Hepatocyte (in vitro differentiated cells): ENCODE data around the gene TCF4.

ENCODE experiments used
- CTCF ChIP-seq: fragments of 200-600 bp; sonication (generic); IDR thresholded peaks from 2 replicates; pipeline ENCODE4 v1.5.1; 2016; ENCODE audit warnings: antibody characterized with exemption, mild to moderate bottlenecking; ENCODE audit not compliant: poor library complexity
- EZH2 ChIP-seq: fragments of 200-600 bp; sonication (generic); IDR thresholded peaks from 2 replicates; pipeline ENCODE4 v1.6.1; 2016; ENCODE audit warnings: antibody characterized with exemption, mild to moderate bottlenecking, borderline replicate concordance

GRCh38 chr18:55286257-55286825 lies 301.7 kb downstream of the TCF4 start:
- TF ChIP-seq EZH2 (no peak), CTCF (no peak)
